NCI-H2196 treated with DMSO at 0.1 percent for 48 hours (cell line): Measurements from ENCODE around the gene FXYD1.
"Not testable (repeated sequence)": the region's sequence is repeated elsewhere in the genome, so short reads cannot be mapped to it uniquely, and the experiment has no call there.

Experiments used
- DNase-seq: peaks from one replicate; lab custom pipeline; 2025; ENCODE audit not compliant: unreplicated experiment; lab: John Stamatoyannopoulos, UW

FXYD1 gene

GRCh38 chr19:35138305-35138892 is at the start of gene FXYD1:
TSS of gene FXYD1 (plus strand) at chr19:35138824. CDS start at chr19:35140080, 1,256 bp downstream.
- DNase-seq = no peak

DNA sequence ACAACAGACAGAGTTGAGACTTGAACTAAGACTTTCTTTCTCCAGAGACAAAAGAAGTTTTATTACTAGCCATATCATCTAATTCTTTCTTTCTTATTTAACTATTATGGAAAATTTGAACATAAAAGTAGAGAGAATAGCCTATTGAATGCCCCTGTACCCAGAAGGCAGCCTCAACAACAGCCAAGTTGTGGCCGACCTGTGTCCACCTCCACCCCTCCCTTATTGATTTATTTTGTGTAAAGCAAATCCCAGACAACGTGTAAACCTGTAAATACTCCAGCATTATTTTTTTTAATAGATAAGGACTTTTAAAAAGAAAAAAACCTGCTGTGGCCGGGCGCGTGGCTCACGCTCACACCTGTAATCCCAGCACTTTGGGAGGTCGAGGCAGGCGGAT is 49.1 kb upstream of the FXYD1 start:
- no peak for DNase-seq

GRCh38 chr19:35090160-35090505 is 48.5 kb upstream of the FXYD1 start:
- no peak for DNase-seq

GRCh38 chr19:35090506-35091214 is 48.0 kb upstream of the FXYD1 start:
- DNase-seq = peak; percentile 67

DNA sequence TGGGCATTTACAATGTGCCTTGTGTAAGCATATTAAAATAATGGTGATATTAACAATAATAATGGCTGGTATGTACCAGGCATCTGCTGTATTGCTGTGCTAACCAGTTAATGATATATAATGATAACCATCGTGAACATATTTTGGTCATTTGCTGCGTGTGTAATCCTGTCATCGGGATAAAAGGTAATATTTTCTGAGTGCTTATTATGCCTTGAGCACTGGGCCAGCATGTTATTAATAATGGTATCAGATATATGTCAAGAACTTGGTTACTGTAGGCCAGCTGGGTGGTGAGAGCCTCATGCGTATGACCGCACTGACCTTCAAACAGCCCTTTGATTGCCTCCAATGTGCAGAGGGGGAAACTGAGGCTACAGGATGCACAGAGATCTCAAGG is 45.2 kb upstream of the FXYD1 start:
- DNase-seq = no peak

DNA sequence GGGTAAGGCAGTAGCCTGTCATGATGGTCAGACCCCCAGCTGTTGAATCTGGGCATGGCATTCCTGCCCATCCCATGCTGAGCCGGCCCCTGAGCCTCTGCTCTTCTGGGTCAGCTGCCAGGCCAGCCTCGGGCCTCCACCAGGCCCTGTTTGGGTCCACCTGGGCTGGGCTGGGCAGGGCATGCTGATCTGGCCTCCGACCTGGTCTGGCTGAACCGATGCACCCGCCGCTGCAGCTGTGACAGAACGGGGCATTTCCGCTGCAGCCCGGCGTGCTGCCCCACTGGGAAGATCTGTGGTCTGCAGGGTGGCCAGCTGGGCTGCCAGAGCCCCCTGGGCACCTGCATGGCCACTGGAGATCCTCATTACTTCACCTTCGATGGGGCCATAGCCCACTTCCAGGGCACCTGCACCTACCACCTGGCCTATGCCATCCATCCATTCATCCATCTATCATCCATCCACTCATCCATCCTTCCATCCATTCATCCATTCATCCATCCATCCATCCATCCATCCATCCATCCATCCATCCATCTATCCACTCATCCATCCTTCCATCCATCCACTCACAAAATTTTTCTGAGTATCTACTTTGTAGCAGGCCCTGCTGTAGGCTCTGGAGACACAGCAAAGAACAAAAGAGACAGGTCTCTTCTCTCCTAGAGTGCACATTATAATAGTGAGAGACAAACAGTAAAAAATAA is 44.5 kb upstream of the FXYD1 start:
- DNase-seq = no peak

DNA sequence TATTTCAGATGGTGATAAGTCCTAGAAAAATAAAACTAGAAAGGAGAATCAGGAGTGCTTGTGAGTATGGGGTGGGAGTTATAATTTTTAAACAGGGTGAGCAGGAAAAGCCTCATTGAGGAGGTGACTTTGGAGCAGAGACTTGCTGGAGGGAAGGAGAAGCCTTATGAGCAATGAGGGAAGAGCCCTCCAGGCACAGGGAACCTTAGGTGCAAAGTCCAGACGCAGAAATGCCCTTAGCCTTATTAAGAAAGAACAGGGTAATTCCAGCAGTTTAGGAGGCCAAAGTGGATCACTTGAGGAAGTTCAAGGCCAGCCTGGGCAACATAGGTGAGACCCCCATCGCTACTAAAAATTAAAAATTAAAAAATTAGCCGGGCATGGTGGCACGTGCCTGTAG is 44.0 kb upstream of the FXYD1 start:
- DNase-seq = no peak

GRCh38 chr19:35095667-35096368 is 42.8 kb upstream of the FXYD1 start:
- no peak for DNase-seq

GRCh38 chr19:35098413-35099049 is 40.1 kb upstream of the FXYD1 start:
- no peak for DNase-seq

- no peak for DNase-seq
Measured at GRCh38 chr19:35099155-35099896, 39.3 kb upstream of the FXYD1 start.

DNA sequence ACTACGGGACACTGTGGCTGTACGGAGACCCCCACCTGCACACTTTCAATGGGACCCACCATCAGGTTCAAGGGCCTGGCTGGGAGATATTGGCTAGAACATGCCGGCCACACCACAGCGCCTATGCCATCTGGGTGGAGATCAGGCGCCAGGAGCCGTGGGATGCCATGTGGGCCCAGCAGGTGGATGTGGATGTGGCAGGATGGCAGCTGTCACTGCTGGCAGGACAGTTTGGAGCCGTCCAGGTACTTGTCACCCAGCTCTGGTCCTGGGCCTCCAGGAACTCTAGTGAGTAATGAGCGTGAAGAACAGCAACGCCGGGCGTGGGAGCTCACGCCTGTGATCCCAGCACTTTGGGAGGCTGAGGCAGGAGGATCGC is 38.7 kb upstream of the FXYD1 start:
- DNase-seq = no peak

GRCh38 chr19:35100588-35101533 is 37.8 kb upstream of the FXYD1 start:
- no peak for DNase-seq

- not testable (repeated sequence) for DNase-seq
Measured at GRCh38 chr19:35101949-35102348, 36.7 kb upstream of the FXYD1 start.

- DNase-seq = not testable (repeated sequence)
Measured at GRCh38 chr19:35103614-35104013, 35.0 kb upstream of the FXYD1 start.

DNA sequence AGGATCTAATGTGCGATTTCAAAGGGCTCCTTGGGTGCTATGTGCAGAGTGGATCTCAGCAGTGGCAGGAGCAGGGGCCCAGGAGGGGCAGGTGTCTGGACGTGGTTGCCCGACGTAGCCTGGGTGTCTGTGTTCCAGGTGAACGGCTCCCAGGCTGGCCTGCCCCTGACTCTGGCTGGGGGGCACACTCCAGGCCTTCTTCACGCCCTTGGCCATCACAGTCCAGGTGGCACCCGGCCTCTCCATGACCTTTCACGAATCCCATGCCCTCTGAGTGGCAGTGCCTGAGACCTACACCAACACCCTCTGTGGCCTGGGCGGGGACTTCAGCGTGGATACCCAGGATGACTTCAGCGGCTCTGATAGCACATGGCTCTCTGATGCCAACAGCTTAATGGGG is 34.3 kb upstream of the FXYD1 start:
- no peak for DNase-seq

DNA sequence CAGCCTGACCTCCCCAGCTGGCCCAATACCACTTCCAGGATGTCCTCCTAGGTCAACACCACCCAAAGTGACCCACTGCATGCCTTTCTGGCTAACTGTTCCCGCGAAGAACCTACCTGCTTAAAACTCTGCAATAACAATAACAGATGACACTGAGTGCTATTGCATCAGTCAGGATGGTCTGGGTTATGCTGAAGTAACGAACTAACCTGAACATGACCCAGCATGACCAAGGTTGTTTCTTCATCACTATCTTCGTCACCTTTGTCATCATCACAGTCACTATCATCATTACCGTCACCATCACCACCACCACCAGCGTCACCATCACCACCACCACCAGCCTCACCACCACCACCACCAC is 33.6 kb upstream of the FXYD1 start:
- no peak for DNase-seq

- DNase-seq = no peak
Measured at GRCh38 chr19:35105411-35106290, 33.0 kb upstream of the FXYD1 start.

- DNase-seq = no peak
Measured at GRCh38 chr19:35106291-35106583, 32.4 kb upstream of the FXYD1 start.
